GM12891 (cell line): Measurements from ENCODE around the gene POLR2J.
"Not testable (repeated sequence)": the region's sequence is repeated elsewhere in the genome, so short reads cannot be mapped to it uniquely, and the experiment has no call there.

Source experiments
- PAX5 ChIP-seq: IDR thresholded peaks from 2 replicates; pipeline ENCODE4 v1.6.1; 2011; ENCODE audit warnings: low read length, moderate library complexity, mild to moderate bottlenecking; ENCODE audit not compliant: insufficient read depth, severe bottlenecking
- POLR2A ChIP-seq: IDR thresholded peaks from 2 replicates; pipeline ENCODE4 v1.6.1; 2011; ENCODE audit warnings: low read depth, low read length, control low read depth
- POLR2AphosphoS5 ChIP-seq: IDR thresholded peaks from 2 replicates; pipeline ENCODE4 v1.6.1; 2011; ENCODE audit warnings: low read depth, low read length, control low read depth
- POU2F2 ChIP-seq: IDR thresholded peaks from 2 replicates; pipeline ENCODE4 v1.6.1; 2011; ENCODE audit warnings: low read depth, mild to moderate bottlenecking, control low read depth, low read length, moderate library complexity
- SPI1 ChIP-seq: IDR thresholded peaks from 2 replicates; pipeline ENCODE4 v1.6.1; 2011; ENCODE audit warnings: low read depth, low read length, control low read depth
- TAF1 ChIP-seq: IDR thresholded peaks from 2 replicates; pipeline ENCODE4 v1.6.1; 2011; ENCODE audit warnings: low read depth, low read length, control low read depth

GRCh38 chr7:102479982-102480637 is 1.4 kb upstream of the POLR2J start:
- TF ChIP-seq POLR2A, POLR2AphosphoS5, PAX5, SPI1, TAF1, POU2F2: not testable (repeated sequence)
